ENCODE measurements around the gene B9D1.

The B9D1 gene

DNA sequence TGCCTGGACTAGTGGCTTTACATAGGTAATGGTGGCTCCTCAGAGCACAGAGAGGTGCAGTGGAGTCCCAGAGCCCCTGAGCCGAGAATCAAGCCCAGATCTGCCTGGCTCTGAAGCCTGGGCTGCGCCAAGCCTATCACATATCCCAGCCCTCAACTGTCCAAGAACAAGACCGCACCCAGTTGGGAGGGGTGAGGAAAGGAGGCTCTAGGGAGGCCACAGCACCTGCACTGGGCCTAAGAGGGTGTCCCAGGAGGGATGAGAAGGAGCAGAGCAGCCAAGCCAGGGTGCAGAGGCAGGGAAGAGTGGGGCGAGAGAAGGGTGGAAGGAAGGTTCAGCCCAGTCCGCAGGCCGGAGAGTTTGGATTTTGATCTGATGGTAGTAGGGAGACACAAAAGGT lies 47.6 kb upstream of the B9D1 start:
- peaks cover 3% of the 10 kb centered on the region for H3K27me3 ChIP-seq (ENCODE audit: insufficient read depth, low read length, poor library complexity)
- H3K27ac ChIP-seq (ENCODE audit: low read length): no peak overlapping the region
- no peaks in the 10 kb centered on the region for H3K79me2 ChIP-seq (ENCODE audit: insufficient read depth, low read length)
- H3K4me2 ChIP-seq (ENCODE audit: insufficient read depth, low read length): no peak overlapping the region
- DNase-seq: no peak
- H3K9me3 ChIP-seq (ENCODE audit: insufficient read depth, low read length, severe bottlenecking): no peaks in the 10 kb centered on the region
- H3K36me3 ChIP-seq (ENCODE audit: insufficient read depth, low read length): no peaks in the 10 kb centered on the region
- H4K20me1 ChIP-seq (ENCODE audit: insufficient read depth, low read length): no peaks in the 10 kb centered on the region; the same call in 1 of the 2 replicates
- H2AFZ ChIP-seq (ENCODE audit: low read depth, low read length): no peak overlapping the region
- no peaks in the 10 kb centered on the region for H3K4me1 ChIP-seq (ENCODE audit: insufficient read depth, low read length)
- TF ChIP-seq, protein P1, sequence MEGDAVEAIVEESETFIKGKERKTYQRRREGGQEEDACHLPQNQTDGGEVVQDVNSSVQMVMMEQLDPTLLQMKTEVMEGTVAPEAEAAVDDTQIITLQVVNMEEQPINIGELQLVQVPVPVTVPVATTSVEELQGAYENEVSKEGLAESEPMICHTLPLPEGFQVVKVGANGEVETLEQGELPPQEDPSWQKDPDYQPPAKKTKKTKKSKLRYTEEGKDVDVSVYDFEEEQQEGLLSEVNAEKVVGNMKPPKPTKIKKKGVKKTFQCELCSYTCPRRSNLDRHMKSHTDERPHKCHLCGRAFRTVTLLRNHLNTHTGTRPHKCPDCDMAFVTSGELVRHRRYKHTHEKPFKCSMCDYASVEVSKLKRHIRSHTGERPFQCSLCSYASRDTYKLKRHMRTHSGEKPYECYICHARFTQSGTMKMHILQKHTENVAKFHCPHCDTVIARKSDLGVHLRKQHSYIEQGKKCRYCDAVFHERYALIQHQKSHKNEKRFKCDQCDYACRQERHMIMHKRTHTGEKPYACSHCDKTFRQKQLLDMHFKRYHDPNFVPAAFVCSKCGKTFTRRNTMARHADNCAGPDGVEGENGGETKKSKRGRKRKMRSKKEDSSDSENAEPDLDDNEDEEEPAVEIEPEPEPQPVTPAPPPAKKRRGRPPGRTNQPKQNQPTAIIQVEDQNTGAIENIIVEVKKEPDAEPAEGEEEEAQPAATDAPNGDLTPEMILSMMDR (IDR thresholded peaks at IDR 0.05; ENCODE audit: borderline replicate concordance, extremely low read depth, low read length, poor library complexity, severe bottlenecking): no peak
- no peak for TF ChIP-seq EZH2 (IDR thresholded peaks at IDR 0.05; ENCODE audit: borderline replicate concordance, low read depth, low read length, severe bottlenecking)
- no peak overlapping the region for H3K4me3 ChIP-seq (ENCODE audit: low read depth in 1 of 2, low read length in 2 of 2)
- no peak for ATAC-seq (ENCODE audit: insufficient read depth, low read depth)
- no peak overlapping the region for H3K9ac ChIP-seq (ENCODE audit: low read depth, low read length)

DNA sequence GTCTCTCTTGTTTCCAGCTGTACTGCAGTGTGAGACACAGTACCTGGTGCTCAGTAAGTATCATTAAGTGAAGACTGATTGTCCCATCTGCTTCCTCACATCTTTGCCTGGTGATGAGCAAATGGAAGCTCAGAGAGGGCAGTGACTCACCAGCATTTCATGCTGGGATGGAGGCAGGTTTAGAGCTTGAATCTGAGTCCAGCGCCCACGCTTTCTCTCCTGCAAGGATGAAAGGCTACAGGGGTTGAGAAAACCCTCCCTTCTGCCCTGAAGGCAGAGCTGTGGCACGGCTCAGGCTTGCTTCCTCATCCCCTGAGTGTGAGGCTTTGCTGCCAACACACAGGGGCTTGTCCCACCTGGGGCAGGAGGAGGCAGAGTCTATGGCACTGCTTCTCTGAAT lies 47.0 kb upstream of the B9D1 start:
- peaks cover 3% of the 10 kb centered on the region for H3K27me3 ChIP-seq (ENCODE audit: insufficient read depth, low read length, poor library complexity)
- no peak overlapping the region for H3K4me3 ChIP-seq (ENCODE audit: low read depth in 1 of 2, low read length in 2 of 2)
- ATAC-seq (ENCODE audit: insufficient read depth, low read depth) (no peak), DNase-seq (no peak)
- TF ChIP-seq, protein P1 (IDR thresholded peaks at IDR 0.05; ENCODE audit: borderline replicate concordance, extremely low read depth, low read length, poor library complexity, severe bottlenecking): no peak
- no peak for TF ChIP-seq EZH2 (IDR thresholded peaks at IDR 0.05; ENCODE audit: borderline replicate concordance, low read depth, low read length, severe bottlenecking)
- H3K9me3 ChIP-seq (ENCODE audit: insufficient read depth, low read length, severe bottlenecking): no peaks in the 10 kb centered on the region
- no peak overlapping the region for H3K27ac ChIP-seq (ENCODE audit: low read length)
- no peak overlapping the region for H3K4me2 ChIP-seq (ENCODE audit: insufficient read depth, low read length)
- H3K79me2 ChIP-seq (ENCODE audit: insufficient read depth, low read length): no peaks in the 10 kb centered on the region
- no peaks in the 10 kb centered on the region for H3K4me1 ChIP-seq (ENCODE audit: insufficient read depth, low read length)
- no peak overlapping the region for H3K9ac ChIP-seq (ENCODE audit: low read depth, low read length)
- H3K36me3 ChIP-seq (ENCODE audit: insufficient read depth, low read length): no peaks in the 10 kb centered on the region
- H2AFZ ChIP-seq (ENCODE audit: low read depth, low read length): no peak overlapping the region
- H4K20me1 ChIP-seq (ENCODE audit: insufficient read depth, low read length): no peaks in the 10 kb centered on the region; the same call in 1 of the 2 replicates

DNA sequence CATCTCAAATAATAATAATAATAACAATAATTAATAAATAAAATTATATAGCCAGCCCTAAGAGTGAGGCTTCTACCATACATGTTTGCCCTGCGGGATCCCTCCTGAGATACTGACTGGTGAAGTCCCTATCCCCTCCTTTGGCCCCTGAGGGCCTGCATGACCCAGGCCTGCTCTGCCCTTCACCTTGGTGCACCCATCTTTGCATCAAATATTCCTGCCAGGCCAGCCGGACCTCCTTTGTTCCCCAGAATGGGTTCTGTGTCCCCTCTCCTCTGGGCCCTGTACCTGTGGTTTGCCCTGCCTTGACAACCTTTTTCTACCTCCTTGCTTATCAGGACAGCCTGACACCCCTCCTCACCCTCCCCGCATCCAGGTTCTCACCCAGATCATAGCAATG lies 46.5 kb upstream of the B9D1 start:
- H2AFZ ChIP-seq (ENCODE audit: low read depth, low read length): no peak overlapping the region

More for the DNA sequence above, 46.5 kb upstream of the B9D1 start:
- no peak for TF ChIP-seq EZH2 (IDR thresholded peaks at IDR 0.05; ENCODE audit: borderline replicate concordance, low read depth, low read length, severe bottlenecking)
- TF ChIP-seq, protein P1 (IDR thresholded peaks at IDR 0.05; ENCODE audit: borderline replicate concordance, extremely low read depth, low read length, poor library complexity, severe bottlenecking): no peak
- no peak for DNase-seq
- Histone ChIP-seq H3K27me3 (ENCODE audit: insufficient read depth, low read length, poor library complexity) (peaks cover 3% of the 10 kb centered on the region), H3K4me2 (ENCODE audit: insufficient read depth, low read length) (no peak overlapping the region), H3K79me2 (ENCODE audit: insufficient read depth, low read length) (no peaks in the 10 kb centered on the region), H3K9me3 (ENCODE audit: insufficient read depth, low read length, severe bottlenecking) (no peaks in the 10 kb centered on the region), H3K9ac (ENCODE audit: low read depth, low read length) (no peak overlapping the region), H4K20me1 (ENCODE audit: insufficient read depth, low read length) (no peaks in the 10 kb centered on the region; the same call in 1 of the 2 replicates), H3K4me3 (ENCODE audit: low read depth in 1 of 2, low read length in 2 of 2) (no peak overlapping the region), H3K27ac (ENCODE audit: low read length) (no peak overlapping the region), H3K36me3 (ENCODE audit: insufficient read depth, low read length) (no peaks in the 10 kb centered on the region), H3K4me1 (ENCODE audit: insufficient read depth, low read length) (no peaks in the 10 kb centered on the region)
- no peak for ATAC-seq (ENCODE audit: insufficient read depth, low read depth)
